Amniotic epithelial cell (primary cell): Measurements from ENCODE around the gene KDELR1.
A peak's percentile ranks its signal among the peaks of the same experiment; 100 is the strongest.

Source experiments
- DNase-seq: peaks from one replicate; pipeline ENCODE4 v3.0.0-alpha.2; 2010; ENCODE audit warnings: low read depth

KDELR1 gene

GRCh38 chr19:48391100-48392005 lies at the start of gene KDELR1:
TSS of gene KDELR1 (minus strand) at chr19:48391551. CDS start at chr19:48391358, 193 bp downstream.
- peak; percentile 56 for DNase-seq

- no peak for DNase-seq
These were observed 45.2 kb upstream of the KDELR1 start for GRCh38 chr19:48436586-48436985.

DNA sequence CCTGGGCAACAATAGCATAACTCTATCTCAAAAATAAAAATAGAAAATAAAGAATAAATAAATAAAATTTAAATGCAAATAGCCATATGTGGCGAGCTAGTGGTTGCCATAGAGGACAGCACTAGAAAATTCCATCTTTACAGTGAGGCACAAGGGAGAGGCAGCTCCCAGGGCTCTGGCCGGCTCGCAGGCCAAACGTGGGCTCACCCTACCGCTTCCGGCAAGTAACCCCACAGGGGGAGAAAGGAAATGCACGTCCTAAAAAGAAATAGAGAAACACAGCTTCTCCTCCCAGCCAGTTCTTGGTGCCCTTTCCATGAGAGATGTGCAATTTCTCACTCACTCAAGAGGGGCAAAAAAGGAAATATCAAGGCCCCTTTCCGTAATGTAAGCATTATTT lies 42.0 kb upstream of the KDELR1 start:
- DNase-seq, result no peak

DNA sequence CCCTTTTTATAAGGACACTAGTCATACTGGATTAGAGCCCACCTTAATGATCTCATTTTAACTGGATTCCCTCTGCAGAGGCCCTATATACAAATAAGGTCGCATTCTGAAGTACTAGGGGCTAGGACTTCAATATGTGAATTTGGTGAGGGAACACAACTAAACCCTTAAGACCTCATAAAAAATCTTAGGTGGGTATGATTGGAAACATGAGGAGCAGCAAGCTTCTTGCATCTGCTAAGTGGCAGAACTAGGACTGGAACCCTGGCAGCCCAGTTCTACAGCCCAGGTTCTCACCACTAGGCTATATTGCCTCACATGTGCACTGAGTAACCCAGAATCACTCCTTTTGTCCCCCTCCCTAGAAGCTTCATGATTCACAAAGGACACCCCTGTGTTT lies 37.3 kb upstream of the KDELR1 start:
- DNase-seq, result no peak

- DNase-seq, result peak; percentile 71
These were observed 33.4 kb upstream of the KDELR1 start for GRCh38 chr19:48424694-48425219.

GRCh38 chr19:48421548-48421947 lies 30.2 kb upstream of the KDELR1 start:
- DNase-seq, result no peak

GRCh38 chr19:48419158-48419920 lies 28.0 kb upstream of the KDELR1 start:
- DNase-seq, result peak; percentile 48

DNA sequence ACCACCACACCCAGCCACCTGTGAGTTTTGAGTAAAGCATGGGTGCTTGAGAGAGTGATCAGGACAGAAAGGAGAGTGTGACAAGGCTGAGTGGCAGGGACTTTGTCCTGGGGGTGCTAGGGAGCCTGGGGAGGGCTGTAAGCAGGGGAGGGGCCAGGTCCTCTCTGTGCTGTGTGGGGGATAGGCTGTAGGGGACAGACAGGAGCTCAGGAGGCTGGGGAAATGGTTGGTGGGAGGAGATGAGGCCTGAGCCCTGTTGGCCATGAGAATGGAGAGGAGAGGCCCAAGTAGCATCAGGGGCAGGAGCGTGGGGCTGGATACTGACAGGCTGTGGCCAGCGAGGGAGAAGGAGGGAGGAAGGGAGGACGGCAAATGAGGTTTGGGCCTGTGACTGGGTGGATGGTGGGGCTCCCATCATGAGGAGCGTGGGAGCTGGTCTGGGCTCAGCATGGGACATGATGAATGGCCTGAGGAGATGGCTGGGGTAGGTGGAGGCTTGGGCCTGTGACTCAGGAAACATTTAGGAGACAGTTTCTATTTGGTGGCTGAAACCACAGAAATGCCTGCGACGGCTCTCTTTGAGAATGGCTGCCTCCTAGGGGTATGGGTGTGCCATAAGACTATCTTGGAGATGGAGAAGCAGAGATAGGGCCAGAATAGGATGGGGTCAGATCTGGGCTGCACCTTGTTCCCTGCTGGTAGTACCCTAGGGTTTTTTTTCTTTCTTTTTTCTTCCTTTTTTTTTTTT lies 27.1 kb upstream of the KDELR1 start:
- peak; percentile 82 for DNase-seq

DNA sequence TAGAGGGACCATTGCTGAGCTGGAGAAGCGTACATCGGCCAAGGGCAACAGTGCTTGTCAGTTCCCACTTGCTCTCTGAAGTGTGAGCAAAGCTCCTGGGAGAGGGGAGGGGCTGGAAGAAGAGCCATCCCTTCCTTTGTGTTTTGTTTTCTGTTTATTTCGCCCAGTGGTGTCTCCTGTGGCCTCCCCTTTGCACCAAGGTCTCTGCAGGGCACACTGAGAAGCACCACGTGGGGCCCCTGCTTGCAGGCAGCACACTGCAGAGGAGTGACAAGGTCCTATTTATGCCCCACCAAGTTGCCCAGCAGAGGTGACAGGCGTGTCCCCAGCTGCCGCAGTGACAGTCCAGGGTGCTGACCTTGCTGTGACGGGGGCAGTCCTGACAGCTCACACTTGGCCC lies 26.1 kb upstream of the KDELR1 start:
- DNase-seq, result no peak

GRCh38 chr19:48415806-48416221 lies 24.5 kb upstream of the KDELR1 start:
- no peak for DNase-seq

DNA sequence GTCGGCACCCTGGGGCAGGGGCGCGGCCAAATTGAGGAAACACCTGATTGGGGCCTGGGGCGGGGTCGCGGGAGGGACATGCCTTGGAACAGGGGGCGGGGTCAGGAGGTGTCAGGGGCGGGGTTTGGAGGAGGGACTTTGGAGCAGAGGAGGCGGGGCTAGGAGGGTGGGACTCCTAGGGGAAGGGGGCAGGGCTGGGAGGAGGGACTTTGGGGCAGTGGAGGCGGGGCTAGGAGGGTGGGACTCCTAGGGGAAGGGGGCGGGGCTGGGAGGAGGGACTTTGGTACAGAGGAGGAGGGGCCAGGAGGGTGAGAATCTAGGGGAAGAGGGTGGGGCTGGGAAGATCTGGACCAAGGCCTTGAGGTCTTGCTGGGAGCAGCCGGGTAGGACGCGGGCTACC lies 24.0 kb upstream of the KDELR1 start:
- peak; percentile 66 for DNase-seq

DNA sequence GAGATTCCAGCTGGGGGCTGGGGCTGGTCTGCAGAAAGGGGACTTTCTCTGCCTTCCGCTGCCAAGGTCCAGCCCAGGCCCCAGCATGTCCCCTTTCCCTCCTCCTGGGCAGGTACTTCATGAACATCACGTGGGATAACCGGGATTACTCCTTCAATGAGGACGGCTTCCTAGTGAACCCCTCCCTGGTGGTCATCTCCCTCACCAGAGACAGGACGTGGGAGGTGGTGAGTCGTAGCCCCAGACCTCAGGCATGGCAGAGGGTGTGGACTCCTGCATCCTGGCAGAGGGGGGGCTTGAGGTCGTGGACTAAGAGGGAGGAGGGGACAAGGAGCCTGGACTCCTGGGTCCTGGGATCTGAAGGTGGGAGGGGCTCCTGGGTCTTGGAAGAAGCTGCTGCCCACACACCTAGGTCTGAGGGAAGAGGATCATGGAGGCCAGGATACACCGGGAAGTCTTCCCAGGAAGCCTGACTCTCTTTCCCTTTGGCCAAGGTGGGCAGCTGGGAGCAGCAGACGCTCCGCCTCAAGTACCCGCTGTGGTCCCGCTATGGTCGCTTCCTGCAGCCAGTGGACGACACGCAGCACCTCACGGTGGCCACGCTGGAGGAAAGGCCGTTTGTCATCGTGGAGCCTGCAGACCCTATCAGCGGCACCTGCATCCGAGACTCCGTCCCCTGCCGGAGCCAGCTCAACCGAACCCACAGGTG lies 22.7 kb upstream of the KDELR1 start:
- DNase-seq, result no peak

DNA sequence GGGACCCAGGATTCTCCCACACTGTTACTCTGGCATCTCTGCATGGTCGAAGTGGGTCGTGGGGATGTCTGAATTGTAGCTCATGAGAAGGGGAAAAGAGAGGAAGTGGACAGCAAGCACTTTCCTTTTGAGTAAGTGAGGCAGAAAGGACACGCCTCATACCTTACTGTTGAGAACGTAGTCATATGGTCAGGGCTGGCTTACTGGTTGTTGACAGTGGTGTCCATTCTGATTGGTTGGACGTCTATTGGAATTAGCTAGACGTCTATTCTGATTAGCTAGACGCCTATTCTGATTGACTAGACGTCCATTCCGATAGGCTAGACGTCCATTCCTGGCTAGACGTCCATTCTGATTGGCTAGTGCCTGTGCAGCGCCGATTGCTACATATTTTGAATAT lies 14.5 kb upstream of the KDELR1 start:
- DNase-seq, result no peak

DNA sequence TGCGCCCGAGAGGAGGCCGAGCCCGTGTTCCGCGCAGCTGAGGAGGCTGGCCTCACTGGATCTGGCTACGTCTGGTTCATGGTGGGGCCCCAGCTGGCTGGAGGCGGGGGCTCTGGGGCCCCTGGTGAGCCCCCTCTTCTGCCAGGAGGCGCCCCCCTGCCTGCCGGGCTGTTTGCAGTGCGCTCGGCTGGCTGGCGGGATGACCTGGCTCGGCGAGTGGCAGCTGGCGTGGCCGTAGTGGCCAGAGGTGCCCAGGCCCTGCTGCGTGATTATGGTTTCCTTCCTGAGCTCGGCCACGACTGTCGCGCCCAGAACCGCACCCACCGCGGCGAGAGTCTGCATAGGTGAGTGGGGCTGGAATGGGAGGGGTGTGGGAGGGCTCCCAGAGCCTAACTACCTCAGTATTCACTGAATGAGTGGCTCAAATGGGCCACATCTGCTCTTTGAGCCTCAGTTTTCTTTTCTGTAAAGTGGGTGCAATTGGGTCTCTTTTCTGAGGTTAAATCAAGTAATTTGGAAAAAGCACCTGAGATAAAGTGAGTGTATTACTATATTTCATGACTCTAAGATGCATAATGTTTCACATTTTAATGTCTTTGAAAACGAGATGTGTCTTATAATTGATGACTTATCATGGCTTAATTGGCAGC lies 13.8 kb upstream of the KDELR1 start:
- no peak for DNase-seq

DNA sequence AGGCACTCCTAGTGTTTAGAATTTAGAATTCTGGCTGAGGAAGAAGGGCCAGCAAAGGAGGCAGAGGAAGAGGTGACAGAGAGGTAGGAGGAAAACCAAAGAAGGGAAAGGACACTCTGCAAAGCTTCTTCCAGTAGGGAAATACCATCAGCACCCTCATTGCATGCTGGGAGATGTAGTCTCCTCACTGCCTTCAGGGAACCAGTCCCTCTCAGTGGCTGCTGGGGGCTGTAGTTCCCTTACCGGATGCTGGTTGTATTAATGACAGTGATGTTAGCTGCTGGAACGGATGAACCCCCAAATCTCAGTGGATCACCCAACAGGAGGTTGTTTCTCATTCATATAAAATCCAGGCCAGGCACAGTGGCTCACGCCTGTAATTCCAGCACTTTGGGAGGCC lies 12.3 kb upstream of the KDELR1 start:
- DNase-seq, result peak; percentile 73

- no peak for DNase-seq
These were observed 9.9 kb upstream of the KDELR1 start for GRCh38 chr19:48401287-48401686.

DNA sequence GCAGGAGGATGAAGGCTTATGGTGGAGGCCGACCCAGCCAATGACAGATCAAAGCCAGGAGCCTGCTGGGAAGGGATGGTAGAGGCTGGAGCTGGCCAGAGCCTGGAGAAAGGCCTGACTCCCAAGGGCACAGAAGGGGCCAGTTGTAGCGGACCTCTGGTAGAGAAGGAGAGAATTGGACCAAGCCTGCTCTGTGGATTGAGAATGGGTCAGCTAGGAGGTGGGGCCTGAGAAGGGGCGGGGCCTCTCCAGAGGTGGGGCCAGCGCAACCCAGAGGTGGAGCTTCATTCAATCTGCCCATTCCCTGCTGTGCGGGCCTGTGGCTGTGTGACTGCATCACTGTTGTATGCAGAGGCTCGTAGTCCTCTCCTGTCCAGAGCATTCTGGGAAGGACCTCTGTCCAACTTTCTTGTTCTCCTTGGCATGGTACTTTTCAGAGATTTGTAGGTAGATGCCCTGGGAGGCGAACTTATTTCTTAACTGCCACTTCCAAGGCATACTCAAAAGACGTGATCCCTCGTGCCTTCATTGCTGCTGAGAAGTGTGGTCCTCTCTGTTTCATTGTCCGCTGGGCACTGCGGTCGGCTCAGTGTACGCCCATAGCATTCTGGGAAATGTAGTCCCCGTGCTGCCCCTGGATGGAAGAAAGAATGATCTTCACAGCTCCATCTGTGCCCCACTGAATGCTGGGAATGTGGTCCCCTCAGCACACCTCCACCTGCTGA lies 8.8 kb upstream of the KDELR1 start:
- peak; percentile 82 for DNase-seq

DNA sequence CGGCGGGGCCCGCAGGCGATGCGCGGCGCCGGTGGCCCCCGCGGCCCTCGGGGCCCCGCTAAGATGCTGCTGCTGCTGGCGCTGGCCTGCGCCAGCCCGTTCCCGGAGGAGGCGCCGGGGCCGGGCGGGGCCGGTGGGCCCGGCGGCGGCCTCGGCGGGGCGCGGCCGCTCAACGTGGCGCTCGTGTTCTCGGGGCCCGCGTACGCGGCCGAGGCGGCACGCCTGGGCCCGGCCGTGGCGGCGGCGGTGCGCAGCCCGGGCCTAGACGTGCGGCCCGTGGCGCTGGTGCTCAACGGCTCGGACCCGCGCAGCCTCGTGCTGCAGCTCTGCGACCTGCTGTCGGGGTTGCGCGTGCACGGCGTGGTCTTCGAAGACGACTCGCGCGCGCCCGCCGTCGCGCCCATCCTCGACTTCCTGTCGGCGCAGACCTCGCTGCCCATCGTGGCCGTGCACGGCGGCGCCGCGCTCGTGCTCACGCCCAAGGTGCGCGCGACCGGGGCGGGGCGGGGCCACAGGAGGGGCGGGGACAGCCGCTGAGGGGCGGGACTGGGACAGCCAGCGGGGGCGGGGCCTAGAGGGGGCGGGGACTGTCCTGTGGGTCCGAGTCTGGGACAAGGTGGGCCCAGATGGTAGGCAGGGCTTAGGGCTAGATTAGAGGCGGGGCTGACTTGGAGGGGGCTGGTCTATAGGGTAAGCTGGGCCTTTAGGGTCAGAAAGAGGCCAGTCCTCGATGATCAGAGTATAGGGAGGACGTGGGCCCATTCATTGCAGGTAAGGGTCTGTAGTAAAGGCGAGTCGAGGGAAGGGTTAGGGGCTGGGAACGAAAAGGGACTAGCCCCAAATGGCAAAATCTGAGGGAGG lies 7.3 kb upstream of the KDELR1 start:
- DNase-seq, result peak; percentile 83

- DNase-seq, result no peak
These were observed 6.7 kb upstream of the KDELR1 start for GRCh38 chr19:48398102-48398374.
